ENCODE measurements around the gene ABCC1. TPM values are rescaled to one million over a fixed set of nuclear protein-coding genes. Genes with fewer than 3 reads are reported as not detected.

The ABCC1 gene
- total and polyA plus RNA-seq, 2 donors (not counting 1 experiment from before 2014, with no cell fraction given): 54.1 to 178 TPM

- Histone ChIP-seq H3K4me3 (replicated peaks in 1 of 4; ENCODE audit: control extremely low read depth in 1 of 4, insufficient read depth in 1 of 4, low read depth in 3 of 4, low read length in 4 of 4) (no peak overlapping the region), H3K4me2 (ENCODE audit: extremely low read depth, insufficient read depth, low read length) (no peak overlapping the region), H3K9ac (ENCODE audit: insufficient read depth, low read length) (no peak overlapping the region), H3K36me3 (ENCODE audit: control insufficient read depth, insufficient read depth, low read length) (peaks cover 23% of the 10 kb centered on the region), H2AFZ (ENCODE audit: low read length) (no peak overlapping the region), H4K20me1 (ENCODE audit: control insufficient read depth, extremely low read depth, insufficient read depth, low read length) (no peaks in the 10 kb centered on the region), H3K4me1 (ENCODE audit: control insufficient read depth, extremely low read depth, insufficient read depth, low read length) (peaks cover 7% of the 10 kb centered on the region), H3K27me3 (ENCODE audit: control insufficient read depth, insufficient read depth, low read length) (no peaks in the 10 kb centered on the region), H3K9me3 (ENCODE audit: control insufficient read depth, insufficient read depth, low read depth, low read length) (no peaks in the 10 kb centered on the region), H3K79me2 (ENCODE audit: control insufficient read depth, insufficient read depth, low read length) (peaks cover 33% of the 10 kb centered on the region), H3K27ac (ENCODE audit: insufficient read depth, low read length) (no peak overlapping the region)
- no peak for DNase-seq (ENCODE audit: low read depth in 2 of 2)
- TF ChIP-seq CTCF (conservative IDR thresholded peaks at IDR 0.05 in 1 of 2, IDR thresholded peaks at IDR 0.05 in 1 of 2; ENCODE audit: low read depth in 1 of 2, low read length in 2 of 2) (no peak), EZH2 (IDR thresholded peaks at IDR 0.05; ENCODE audit: low read length, missing control alignments) (no peak)
These were observed 60.8 kb downstream of the ABCC1 start for GRCh38 chr16:16010194-16010593.

GRCh38 chr16:16012144-16012543, 62.7 kb downstream of the ABCC1 start:
- no peak overlapping the region for H3K27ac ChIP-seq (ENCODE audit: insufficient read depth, low read length)
- no peak for TF ChIP-seq EZH2 (IDR thresholded peaks at IDR 0.05; ENCODE audit: low read length, missing control alignments)
- H3K36me3 ChIP-seq (ENCODE audit: control insufficient read depth, insufficient read depth, low read length): peaks cover 27% of the 10 kb centered on the region

GRCh38 chr16:16013812-16014211, 64.4 kb downstream of the ABCC1 start:
- H2AFZ ChIP-seq (ENCODE audit: low read length): no peak overlapping the region
- TF ChIP-seq EZH2 (IDR thresholded peaks at IDR 0.05; ENCODE audit: low read length, missing control alignments) (no peak), CTCF (conservative IDR thresholded peaks at IDR 0.05 in 1 of 2, IDR thresholded peaks at IDR 0.05 in 1 of 2; ENCODE audit: low read depth in 1 of 2, low read length in 2 of 2) (no peak)
- H3K4me3 ChIP-seq (replicated peaks in 1 of 4; ENCODE audit: control extremely low read depth in 1 of 4, insufficient read depth in 1 of 4, low read depth in 3 of 4, low read length in 4 of 4): no peak overlapping the region
- H3K9ac ChIP-seq (ENCODE audit: insufficient read depth, low read length): no peak overlapping the region
- H3K9me3 ChIP-seq (ENCODE audit: control insufficient read depth, insufficient read depth, low read depth, low read length): no peaks in the 10 kb centered on the region
- H3K79me2 ChIP-seq (ENCODE audit: control insufficient read depth, insufficient read depth, low read length): peaks cover 18% of the 10 kb centered on the region
- peaks cover 19% of the 10 kb centered on the region for H3K4me1 ChIP-seq (ENCODE audit: control insufficient read depth, extremely low read depth, insufficient read depth, low read length)
- no peak overlapping the region for H3K4me2 ChIP-seq (ENCODE audit: extremely low read depth, insufficient read depth, low read length)
- H3K27ac ChIP-seq (ENCODE audit: insufficient read depth, low read length): no peak overlapping the region
- H3K27me3 ChIP-seq (ENCODE audit: control insufficient read depth, insufficient read depth, low read length): no peaks in the 10 kb centered on the region
- peaks cover 28% of the 10 kb centered on the region for H3K36me3 ChIP-seq (ENCODE audit: control insufficient read depth, insufficient read depth, low read length)
- no peak for DNase-seq (ENCODE audit: low read depth in 2 of 2)
- no peaks in the 10 kb centered on the region for H4K20me1 ChIP-seq (ENCODE audit: control insufficient read depth, extremely low read depth, insufficient read depth, low read length)

More at GRCh38 chr16:16012144-16012543, 62.7 kb downstream of the ABCC1 start:
- no peak for DNase-seq (ENCODE audit: low read depth in 2 of 2)
- H3K4me3 ChIP-seq (replicated peaks in 1 of 4; ENCODE audit: control extremely low read depth in 1 of 4, insufficient read depth in 1 of 4, low read depth in 3 of 4, low read length in 4 of 4): no peak overlapping the region
- H3K9me3 ChIP-seq (ENCODE audit: control insufficient read depth, insufficient read depth, low read depth, low read length): no peaks in the 10 kb centered on the region
- peaks cover 21% of the 10 kb centered on the region for H3K79me2 ChIP-seq (ENCODE audit: control insufficient read depth, insufficient read depth, low read length)
- H4K20me1 ChIP-seq (ENCODE audit: control insufficient read depth, extremely low read depth, insufficient read depth, low read length): no peaks in the 10 kb centered on the region
- H3K9ac ChIP-seq (ENCODE audit: insufficient read depth, low read length): no peak overlapping the region
- no peak overlapping the region for H3K4me2 ChIP-seq (ENCODE audit: extremely low read depth, insufficient read depth, low read length)
- no peak overlapping the region for H2AFZ ChIP-seq (ENCODE audit: low read length)
- H3K27me3 ChIP-seq (ENCODE audit: control insufficient read depth, insufficient read depth, low read length): no peaks in the 10 kb centered on the region
- peaks cover 11% of the 10 kb centered on the region for H3K4me1 ChIP-seq (ENCODE audit: control insufficient read depth, extremely low read depth, insufficient read depth, low read length)
